ENCODE data around the gene PLD4.

Gene PLD4

GRCh38 chr14:104953097-104953496, 28.4 kb downstream of the PLD4 start:
- no peak for TF ChIP-seq CTCF (IDR thresholded peaks at IDR 0.05; ENCODE audit: extremely low read depth, missing control alignments)
- DNase-seq (ENCODE audit: low spot score): no peak

- TF ChIP-seq CTCF (IDR thresholded peaks at IDR 0.05; ENCODE audit: extremely low read depth, missing control alignments): no peak
- no peak for DNase-seq (ENCODE audit: low spot score)
These were observed 29.4 kb downstream of the PLD4 start for GRCh38 chr14:104953896-104954656.

GRCh38 chr14:104954746-104955395, 30.2 kb downstream of the PLD4 start:
- TF ChIP-seq CTCF (IDR thresholded peaks at IDR 0.05; ENCODE audit: extremely low read depth, missing control alignments): no peak
- DNase-seq (ENCODE audit: low spot score): no peak

DNA sequence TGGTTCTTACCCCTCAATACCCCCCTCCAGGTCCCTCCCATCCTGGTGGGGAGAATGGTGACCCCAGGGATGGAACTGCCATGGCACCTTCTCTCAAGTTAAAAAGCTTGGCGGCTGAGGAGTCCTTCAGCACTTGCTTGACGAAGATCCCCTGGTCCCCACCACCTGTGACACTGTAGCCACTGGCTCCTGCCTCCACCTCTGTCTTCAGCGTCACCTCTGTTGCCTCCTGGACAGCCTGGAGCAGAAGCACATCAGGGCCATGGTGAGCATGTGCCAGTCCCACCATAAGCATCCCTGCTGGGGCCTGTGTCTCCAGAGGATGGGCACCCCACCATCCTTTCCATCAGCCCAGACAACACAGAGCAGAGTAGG, 30.7 kb downstream of the PLD4 start:
- no peak for TF ChIP-seq CTCF (IDR thresholded peaks at IDR 0.05; ENCODE audit: extremely low read depth, missing control alignments)
- no peak for DNase-seq (ENCODE audit: low spot score)

DNA sequence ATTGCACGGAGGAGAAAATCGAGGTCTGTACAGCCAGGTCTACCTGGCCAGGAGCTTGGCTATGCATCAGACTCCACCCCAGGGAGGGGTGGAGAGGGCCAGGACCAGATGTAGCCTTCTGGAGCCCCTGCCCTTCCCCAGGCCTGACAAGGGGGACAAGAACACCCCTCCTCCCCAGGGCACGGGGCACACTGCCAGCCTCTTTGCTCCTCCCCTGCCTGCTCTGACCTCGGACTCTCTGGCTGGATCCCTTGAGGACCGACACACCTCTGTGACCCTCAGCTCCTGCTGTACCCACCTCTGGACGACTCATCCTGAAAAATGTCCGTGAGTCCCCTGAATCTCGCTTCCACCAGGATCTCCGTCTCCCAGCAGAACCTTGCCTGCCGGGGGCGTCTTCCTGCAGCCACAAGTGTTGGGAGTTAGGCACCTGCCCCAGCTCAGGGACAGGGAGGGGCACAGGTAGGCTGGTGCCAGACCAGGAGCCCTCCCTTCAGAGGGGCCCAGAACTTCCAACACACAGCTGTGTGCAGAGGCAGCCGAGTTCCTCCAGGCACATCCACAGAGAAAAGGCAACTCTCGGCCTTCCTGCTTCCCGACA, 31.7 kb downstream of the PLD4 start:
- no peak for DNase-seq (ENCODE audit: low spot score)
- TF ChIP-seq CTCF (IDR thresholded peaks at IDR 0.05; ENCODE audit: extremely low read depth, missing control alignments): no peak

DNA sequence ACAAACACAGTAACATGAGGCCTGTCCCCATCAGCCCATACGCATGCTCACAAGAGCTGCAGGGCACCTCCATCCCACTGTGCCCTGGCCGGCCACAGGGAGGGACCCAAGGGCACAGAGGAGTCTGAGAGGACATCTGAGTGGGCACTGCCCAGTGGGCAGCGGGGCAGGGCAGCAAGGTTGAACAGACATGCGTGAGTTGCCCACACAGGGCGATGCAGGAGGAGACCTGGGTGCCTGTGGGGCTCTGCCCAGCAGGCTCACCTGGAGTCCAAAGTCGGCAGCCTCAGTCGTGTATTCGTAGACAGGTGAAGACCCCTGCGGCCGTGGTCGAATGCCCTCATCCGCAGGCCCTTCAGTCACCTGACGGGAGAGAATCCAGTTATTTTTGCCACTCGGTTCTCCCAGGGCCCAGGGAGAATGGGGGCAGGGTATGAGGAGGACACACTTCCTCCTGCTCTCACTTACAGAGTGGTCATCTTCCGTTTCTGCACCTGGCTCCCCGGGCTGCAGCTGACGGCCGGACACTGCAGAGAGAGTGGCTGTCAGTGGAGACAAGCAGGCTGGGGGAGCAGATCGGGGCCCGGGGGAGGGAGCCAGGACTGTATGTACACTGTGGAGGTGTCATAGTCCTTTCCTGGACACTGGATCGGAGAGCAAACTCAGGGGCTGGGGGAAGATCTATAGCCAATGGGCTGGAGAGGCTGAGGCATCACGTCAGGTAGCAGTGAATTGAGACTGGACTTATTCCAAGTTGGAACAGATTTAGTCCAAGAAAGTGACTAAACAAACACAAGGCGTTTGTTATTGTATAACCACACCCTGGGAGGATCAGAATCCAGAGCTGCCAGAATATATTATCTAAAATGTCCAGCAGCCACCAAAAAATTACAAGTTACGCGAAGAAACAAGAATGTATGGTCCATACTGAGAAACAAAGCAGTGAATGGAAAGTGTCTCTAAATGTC, 32.8 kb downstream of the PLD4 start:
- TF ChIP-seq CTCF (IDR thresholded peaks at IDR 0.05; ENCODE audit: extremely low read depth, missing control alignments): no peak
- no peak for DNase-seq (ENCODE audit: low spot score)

All from GM20000 (cell line).